ENCODE measurements around the gene EEF2KMT.
A peak's percentile ranks its signal among the peaks of the same experiment; 100 is the strongest.
"Not testable (repeated sequence)": the region's sequence is repeated elsewhere in the genome, so short reads cannot be mapped to it uniquely, and the experiment has no call there.

The EEF2KMT gene

GRCh38 chr16:5056352-5056751 lies 41.2 kb downstream of the EEF2KMT start:
- TF ChIP-seq CTCF (IDR thresholded peaks at IDR 0.05) (peak; percentile 54), ZFX (IDR thresholded peaks at IDR 0.05; ENCODE audit: borderline replicate concordance) (no peak)
- no peak overlapping the region for H3K27ac ChIP-seq

GRCh38 chr16:5054876-5055865 lies 42.4 kb downstream of the EEF2KMT start:
- no peak for TF ChIP-seq CTCF (IDR thresholded peaks at IDR 0.05)
- no peak for TF ChIP-seq ZFX (IDR thresholded peaks at IDR 0.05; ENCODE audit: borderline replicate concordance)
- H3K27ac ChIP-seq: no peak overlapping the region

GRCh38 chr16:5046914-5047313 lies 50.7 kb downstream of the EEF2KMT start:
- TF ChIP-seq CTCF (IDR thresholded peaks at IDR 0.05): no peak
- no peak for TF ChIP-seq ZFX (IDR thresholded peaks at IDR 0.05; ENCODE audit: borderline replicate concordance)
- H3K27ac ChIP-seq: no peak overlapping the region

GRCh38 chr16:5045499-5046115 lies 52.0 kb downstream of the EEF2KMT start:
- no peak overlapping the region for H3K27ac ChIP-seq
- TF ChIP-seq CTCF (IDR thresholded peaks at IDR 0.05): no peak
- TF ChIP-seq ZFX (IDR thresholded peaks at IDR 0.05; ENCODE audit: borderline replicate concordance): no peak

- not testable (repeated sequence) for H3K27ac ChIP-seq
Observed at GRCh38 chr16:5044581-5044980, 53.0 kb downstream of the EEF2KMT start.

- no peak overlapping the region for H3K27ac ChIP-seq
- TF ChIP-seq CTCF (IDR thresholded peaks at IDR 0.05) (no peak), ZFX (IDR thresholded peaks at IDR 0.05; ENCODE audit: borderline replicate concordance) (no peak)
Observed at GRCh38 chr16:5044011-5044540, 53.5 kb downstream of the EEF2KMT start.

- no peak overlapping the region for H3K27ac ChIP-seq
- TF ChIP-seq ZFX (IDR thresholded peaks at IDR 0.05; ENCODE audit: borderline replicate concordance) (no peak), CTCF (IDR thresholded peaks at IDR 0.05) (no peak)
Observed at GRCh38 chr16:5042574-5043171, 54.9 kb downstream of the EEF2KMT start.
